ENCODE results near the gene HSD17B2. TPM values are rescaled to one million over a fixed set of nuclear protein-coding genes. Genes with fewer than 3 reads are reported as not detected.

HSD17B2 gene
- total RNA-seq, 1 experiment from 2014 or later = not detected

DNA sequence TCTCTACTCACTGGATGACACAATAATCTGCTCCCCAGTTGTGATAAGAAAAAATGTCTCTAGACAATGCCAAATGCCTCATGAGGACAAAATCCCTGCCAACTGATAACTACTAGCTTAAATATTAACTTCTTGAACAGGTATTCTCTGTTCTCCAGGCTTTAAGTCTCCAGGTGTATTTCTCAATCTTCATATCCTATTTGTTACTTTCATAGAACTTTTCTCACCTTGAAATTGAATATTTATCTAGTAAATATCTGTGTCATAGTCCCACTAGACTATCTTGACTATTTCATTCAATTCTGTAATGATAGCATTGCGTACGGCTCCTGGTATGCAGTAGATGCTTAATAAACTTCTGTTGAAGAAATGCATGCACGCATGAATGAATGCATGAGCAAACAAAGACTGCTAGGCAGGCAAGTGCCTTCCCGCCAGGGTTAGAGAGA is 15.9 kb downstream of the HSD17B2 start (continued):
- TF ChIP-seq, protein P1, sequence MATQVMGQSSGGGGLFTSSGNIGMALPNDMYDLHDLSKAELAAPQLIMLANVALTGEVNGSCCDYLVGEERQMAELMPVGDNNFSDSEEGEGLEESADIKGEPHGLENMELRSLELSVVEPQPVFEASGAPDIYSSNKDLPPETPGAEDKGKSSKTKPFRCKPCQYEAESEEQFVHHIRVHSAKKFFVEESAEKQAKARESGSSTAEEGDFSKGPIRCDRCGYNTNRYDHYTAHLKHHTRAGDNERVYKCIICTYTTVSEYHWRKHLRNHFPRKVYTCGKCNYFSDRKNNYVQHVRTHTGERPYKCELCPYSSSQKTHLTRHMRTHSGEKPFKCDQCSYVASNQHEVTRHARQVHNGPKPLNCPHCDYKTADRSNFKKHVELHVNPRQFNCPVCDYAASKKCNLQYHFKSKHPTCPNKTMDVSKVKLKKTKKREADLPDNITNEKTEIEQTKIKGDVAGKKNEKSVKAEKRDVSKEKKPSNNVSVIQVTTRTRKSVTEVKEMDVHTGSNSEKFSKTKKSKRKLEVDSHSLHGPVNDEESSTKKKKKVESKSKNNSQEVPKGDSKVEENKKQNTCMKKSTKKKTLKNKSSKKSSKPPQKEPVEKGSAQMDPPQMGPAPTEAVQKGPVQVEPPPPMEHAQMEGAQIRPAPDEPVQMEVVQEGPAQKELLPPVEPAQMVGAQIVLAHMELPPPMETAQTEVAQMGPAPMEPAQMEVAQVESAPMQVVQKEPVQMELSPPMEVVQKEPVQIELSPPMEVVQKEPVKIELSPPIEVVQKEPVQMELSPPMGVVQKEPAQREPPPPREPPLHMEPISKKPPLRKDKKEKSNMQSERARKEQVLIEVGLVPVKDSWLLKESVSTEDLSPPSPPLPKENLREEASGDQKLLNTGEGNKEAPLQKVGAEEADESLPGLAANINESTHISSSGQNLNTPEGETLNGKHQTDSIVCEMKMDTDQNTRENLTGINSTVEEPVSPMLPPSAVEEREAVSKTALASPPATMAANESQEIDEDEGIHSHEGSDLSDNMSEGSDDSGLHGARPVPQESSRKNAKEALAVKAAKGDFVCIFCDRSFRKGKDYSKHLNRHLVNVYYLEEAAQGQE (IDR thresholded peaks at IDR 0.05; ENCODE audit: low read depth) = no peak
- no peak for TF ChIP-seq JUND (IDR thresholded peaks at IDR 0.05)
- TF ChIP-seq RAD21 (IDR thresholded peaks at IDR 0.05; ENCODE audit: low read depth) = no peak
- no peak for TF ChIP-seq EZH2phosphoT487 (IDR thresholded peaks at IDR 0.05; ENCODE audit: borderline replicate concordance)
- TF ChIP-seq, protein P2, sequence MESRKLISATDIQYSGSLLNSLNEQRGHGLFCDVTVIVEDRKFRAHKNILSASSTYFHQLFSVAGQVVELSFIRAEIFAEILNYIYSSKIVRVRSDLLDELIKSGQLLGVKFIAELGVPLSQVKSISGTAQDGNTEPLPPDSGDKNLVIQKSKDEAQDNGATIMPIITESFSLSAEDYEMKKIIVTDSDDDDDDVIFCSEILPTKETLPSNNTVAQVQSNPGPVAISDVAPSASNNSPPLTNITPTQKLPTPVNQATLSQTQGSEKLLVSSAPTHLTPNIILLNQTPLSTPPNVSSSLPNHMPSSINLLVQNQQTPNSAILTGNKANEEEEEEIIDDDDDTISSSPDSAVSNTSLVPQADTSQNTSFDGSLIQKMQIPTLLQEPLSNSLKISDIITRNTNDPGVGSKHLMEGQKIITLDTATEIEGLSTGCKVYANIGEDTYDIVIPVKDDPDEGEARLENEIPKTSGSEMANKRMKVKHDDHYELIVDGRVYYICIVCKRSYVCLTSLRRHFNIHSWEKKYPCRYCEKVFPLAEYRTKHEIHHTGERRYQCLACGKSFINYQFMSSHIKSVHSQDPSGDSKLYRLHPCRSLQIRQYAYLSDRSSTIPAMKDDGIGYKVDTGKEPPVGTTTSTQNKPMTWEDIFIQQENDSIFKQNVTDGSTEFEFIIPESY (IDR thresholded peaks at IDR 0.05; ENCODE audit: extremely low read depth, insufficient replicate concordance, low read length) = no peak
- TF ChIP-seq, protein P3, sequence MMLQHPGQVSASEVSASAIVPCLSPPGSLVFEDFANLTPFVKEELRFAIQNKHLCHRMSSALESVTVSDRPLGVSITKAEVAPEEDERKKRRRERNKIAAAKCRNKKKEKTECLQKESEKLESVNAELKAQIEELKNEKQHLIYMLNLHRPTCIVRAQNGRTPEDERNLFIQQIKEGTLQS (IDR thresholded peaks at IDR 0.05) = no peak
- TF ChIP-seq ZFX (IDR thresholded peaks at IDR 0.05) = no peak

DNA sequence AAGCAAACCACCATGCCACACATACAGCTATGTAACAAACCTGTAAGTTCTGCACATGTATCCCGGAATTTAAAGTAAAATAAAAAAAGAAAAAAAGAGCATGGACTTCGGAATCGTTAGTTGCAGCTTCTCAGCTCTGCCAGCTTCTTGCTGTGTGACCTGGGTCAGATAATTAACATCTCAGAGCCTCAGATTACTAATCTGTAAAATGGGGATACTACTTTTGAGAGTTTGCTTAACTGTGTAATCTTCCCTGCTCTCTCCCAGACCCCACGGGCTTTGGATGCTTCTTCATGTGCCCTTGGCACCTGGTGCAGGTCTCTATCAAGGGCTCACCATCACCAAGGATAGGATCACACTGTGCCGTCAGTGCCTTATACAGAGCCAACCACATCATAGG is 16.6 kb downstream of the HSD17B2 start:
- ChIA-PET POLR2A (no interaction called here), CTCF (interaction anchor here (1.5 kb wide), 1 partner anchor 10 kb away, joined by 4 read pairs; no protein-coding TSS in a partner anchor), RAD21 (ENCODE audit: low non-redundant PET in 1 of 2, low total read pairs in 2 of 2, uncharacterized antibody in 2 of 2, unreplicated experiment in 2 of 2) (no interaction called here)
- Histone ChIP-seq H3K4me3 (replicated peaks in 1 of 2; ENCODE audit: low read depth in 1 of 2, low read length in 2 of 2) (no peak overlapping the region), H3K9me3 (ENCODE audit: control insufficient read depth in 1 of 2, insufficient read depth in 1 of 2, low read depth in 1 of 2, low read length in 2 of 2) (no peaks in the 10 kb centered on the region), H2AFZ (ENCODE audit: low read depth, low read length, poor library complexity, severe bottlenecking) (no peak overlapping the region), H3K4me2 (ENCODE audit: low read length) (no peak overlapping the region), H3K36me3 (ENCODE audit: control insufficient read depth in 1 of 2, insufficient read depth in 2 of 2, low read length in 2 of 2) (no peaks in the 10 kb centered on the region), H4K20me1 (ENCODE audit: insufficient read depth) (no peaks in the 10 kb centered on the region), H3K9ac (ENCODE audit: low read length) (no peak overlapping the region), H3K27ac (ENCODE audit: low read depth, low read length) (no peak overlapping the region), H3K9me2 (ENCODE audit: insufficient read depth) (no peaks in the 10 kb centered on the region), H3K79me2 (ENCODE audit: insufficient read depth, low read length) (no peaks in the 10 kb centered on the region), H3K27me3 (ENCODE audit: insufficient read depth, low read length) (peaks cover 95% of the 10 kb centered on the region), H3K4me1 (ENCODE audit: control insufficient read depth in 1 of 2, insufficient read depth in 2 of 2, low read length in 2 of 2) (no peaks in the 10 kb centered on the region)
- ATAC-seq (no peak; the same call in 1 of the 2 replicates), DNase-seq (ENCODE audit: low read depth, low spot score) (no peak)
- no TSS peak for BruUV-seq (replicated peaks)
- TF ChIP-seq YY1 (IDR thresholded peaks at IDR 0.05; ENCODE audit: extremely low read depth, insufficient replicate concordance, low read depth, low read length) (no peak), CBX3 (IDR thresholded peaks at IDR 0.05; ENCODE audit: low read depth) (no peak), JUND (IDR thresholded peaks at IDR 0.05) (no peak), SIN3A (IDR thresholded peaks at IDR 0.05; ENCODE audit: low read depth) (no peak), ELF1 (IDR thresholded peaks at IDR 0.05; ENCODE audit: borderline replicate concordance, low read depth) (no peak), SP1 (IDR thresholded peaks at IDR 0.05; ENCODE audit: low read depth) (no peak), ZFX (IDR thresholded peaks at IDR 0.05) (no peak)
- TF ChIP-seq, protein P4, sequence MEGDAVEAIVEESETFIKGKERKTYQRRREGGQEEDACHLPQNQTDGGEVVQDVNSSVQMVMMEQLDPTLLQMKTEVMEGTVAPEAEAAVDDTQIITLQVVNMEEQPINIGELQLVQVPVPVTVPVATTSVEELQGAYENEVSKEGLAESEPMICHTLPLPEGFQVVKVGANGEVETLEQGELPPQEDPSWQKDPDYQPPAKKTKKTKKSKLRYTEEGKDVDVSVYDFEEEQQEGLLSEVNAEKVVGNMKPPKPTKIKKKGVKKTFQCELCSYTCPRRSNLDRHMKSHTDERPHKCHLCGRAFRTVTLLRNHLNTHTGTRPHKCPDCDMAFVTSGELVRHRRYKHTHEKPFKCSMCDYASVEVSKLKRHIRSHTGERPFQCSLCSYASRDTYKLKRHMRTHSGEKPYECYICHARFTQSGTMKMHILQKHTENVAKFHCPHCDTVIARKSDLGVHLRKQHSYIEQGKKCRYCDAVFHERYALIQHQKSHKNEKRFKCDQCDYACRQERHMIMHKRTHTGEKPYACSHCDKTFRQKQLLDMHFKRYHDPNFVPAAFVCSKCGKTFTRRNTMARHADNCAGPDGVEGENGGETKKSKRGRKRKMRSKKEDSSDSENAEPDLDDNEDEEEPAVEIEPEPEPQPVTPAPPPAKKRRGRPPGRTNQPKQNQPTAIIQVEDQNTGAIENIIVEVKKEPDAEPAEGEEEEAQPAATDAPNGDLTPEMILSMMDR (IDR thresholded peaks at IDR 0.05 in 2 of 3, conservative IDR thresholded peaks at IDR 0.05 in 1 of 3; ENCODE audit: borderline replicate concordance in 1 of 3, insufficient read depth in 1 of 3, low read depth in 2 of 3, low read length in 2 of 3) = no peak
- TF ChIP-seq, protein P5, sequence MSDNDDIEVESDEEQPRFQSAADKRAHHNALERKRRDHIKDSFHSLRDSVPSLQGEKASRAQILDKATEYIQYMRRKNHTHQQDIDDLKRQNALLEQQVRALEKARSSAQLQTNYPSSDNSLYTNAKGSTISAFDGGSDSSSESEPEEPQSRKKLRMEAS (IDR thresholded peaks at IDR 0.05) = no peak
- intact Hi-C loops (cut with micrococcal nuclease) = no loop called here
